GM10847 (cell line): ENCODE results near the gene CD72.
A peak's percentile ranks its signal among the peaks of the same experiment; 100 is the strongest.

Source experiments
- POLR2A ChIP-seq: IDR thresholded peaks from 2 replicates; pipeline ENCODE4 v1.6.1; 2011; ENCODE audit not compliant: insufficient read length; ENCODE audit errors: extremely low read depth

CD72 gene

DNA sequence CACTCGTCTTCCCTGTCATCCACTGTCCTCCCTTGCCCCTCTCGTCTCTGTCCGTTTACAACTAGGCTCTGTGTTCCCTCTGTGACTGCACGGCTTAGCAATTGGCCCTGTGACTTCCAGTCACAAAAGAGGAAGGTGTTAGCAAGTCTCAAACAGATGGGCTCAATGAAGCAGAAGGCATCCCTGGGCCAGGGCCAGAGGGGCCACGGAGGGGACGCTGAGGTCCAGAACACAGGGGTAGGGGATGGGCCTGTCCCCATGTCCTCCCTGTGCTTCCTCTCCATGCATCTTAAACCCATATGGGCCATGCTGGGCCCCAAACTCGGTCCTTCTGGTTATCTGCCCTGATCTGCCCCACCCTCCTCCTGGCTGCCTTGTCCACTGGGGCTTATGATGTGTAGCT is at the start of gene CD72:
Gene CD72, minus strand, starts transcription at position 89 of the 403 bp plus-strand sequence. CDS start 110 bp downstream, outside the sequence.
- TF ChIP-seq POLR2A: no peak

- no peak for TF ChIP-seq POLR2A
Measured at GRCh38 chr9:35667939-35668338, 49.7 kb upstream of the CD72 start.

DNA sequence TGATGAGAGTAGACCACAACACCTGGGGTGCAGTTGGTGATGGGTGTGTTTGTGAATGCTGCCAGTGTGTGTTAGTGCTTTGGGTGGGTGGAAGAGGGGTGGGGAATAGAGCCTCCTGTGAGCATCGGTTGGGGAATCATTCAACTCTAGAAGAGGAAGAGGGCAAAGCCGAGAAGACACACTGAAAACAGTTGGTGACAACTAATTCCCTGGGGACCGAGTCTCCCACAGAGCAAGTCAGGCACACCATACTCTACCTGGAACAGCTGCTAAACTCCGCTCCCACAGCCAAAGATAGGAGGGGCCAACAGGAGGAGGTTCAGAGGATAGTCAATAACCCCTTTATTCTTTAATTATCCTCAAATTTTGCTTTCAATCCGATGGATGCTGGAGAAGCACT is 48.3 kb upstream of the CD72 start:
- TF ChIP-seq POLR2A: no peak

DNA sequence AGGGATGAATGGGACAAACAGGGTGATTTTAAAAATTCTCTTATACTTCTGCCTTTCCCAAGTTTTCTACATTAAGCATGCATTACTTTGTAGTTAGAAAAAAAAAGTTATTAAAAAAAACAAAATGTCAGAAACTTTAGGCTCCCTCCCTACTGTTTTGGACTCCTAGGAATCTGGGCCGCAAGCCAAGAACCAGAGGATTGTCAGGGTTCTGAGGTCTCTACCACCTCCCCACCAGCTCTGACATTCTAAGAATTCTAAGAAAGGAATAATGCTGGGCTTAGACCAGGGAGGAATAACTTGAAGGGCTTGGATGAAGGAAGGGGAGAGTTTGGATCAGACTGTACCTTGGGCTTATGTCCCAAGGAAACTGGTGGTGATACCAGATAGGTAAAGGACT is 47.8 kb upstream of the CD72 start:
- no peak for TF ChIP-seq POLR2A

DNA sequence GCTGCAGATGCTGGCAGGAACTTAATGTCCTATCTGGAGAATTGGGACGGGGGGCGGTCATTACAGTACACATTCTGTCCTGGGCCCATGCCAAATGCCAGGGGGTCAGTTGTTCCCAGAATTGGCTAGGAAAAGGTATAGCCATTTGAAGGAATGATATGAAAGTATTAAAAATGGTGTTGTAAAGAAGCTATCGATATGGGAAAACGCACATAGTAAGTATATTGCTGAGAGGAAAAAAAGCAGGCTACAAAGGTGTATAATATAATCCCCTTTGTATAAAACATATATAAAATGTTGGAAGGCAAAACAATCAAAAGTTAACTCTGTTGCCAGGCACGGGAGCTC is 47.2 kb upstream of the CD72 start:
- TF ChIP-seq POLR2A: no peak

GRCh38 chr9:35664531-35665470 is 46.6 kb upstream of the CD72 start, which contains the start of gene ARHGEF39:
Gene ARHGEF39 (minus strand): TSS chr9:35665195. CDS start chr9:35665169, 26 bp downstream.
- peak; percentile 66 for TF ChIP-seq POLR2A

DNA sequence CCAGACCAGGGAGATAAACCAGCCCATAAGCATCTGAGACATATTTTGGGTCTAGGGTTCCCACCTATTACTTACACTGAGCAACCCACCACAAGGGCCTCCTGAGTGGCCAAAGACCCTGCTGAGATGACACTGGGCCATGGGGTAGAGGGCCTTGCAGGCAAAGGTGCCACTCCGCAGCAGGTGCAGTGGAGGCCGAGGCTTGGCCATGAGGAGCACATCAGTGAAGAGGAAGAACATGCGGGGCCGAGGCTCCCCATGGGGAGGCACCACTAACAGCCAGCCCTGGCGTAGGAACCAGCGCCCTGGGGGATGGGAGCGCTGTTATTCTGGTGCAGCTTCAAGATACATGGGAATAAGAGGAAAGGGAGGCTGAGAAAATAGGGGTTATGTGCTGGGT is 44.2 kb upstream of the CD72 start:
- TF ChIP-seq POLR2A: no peak

DNA sequence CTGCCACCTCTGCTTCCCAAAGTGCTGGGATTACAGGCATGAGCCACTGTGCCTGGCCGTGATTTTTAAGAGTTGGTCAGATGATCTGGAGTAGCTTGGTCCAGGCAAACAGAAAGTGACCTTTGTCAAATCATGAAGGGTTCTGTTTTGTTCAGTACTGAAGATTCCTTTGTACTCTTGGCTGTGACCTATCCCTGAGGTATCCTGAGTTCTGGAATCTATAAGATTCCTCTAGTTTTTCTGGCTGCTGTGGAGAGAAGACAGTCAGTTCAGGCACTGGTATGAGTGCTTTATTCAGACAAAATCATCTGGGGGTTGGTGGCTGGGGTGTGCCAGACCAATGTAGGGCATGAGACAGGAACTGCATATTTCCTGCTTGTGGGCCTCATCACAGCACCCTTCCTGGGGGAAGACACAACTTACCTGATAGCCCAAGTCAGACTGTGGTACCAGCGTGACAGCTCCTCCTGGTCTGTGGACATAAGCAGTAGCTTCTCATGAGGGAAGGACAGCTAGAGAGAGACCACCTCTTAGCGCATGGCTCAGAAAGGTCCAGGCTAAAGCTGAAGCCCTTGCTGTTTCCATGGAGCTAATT is 43.6 kb upstream of the CD72 start:
- TF ChIP-seq POLR2A: no peak

GRCh38 chr9:35660966-35661415 is 42.8 kb upstream of the CD72 start:
- no peak for TF ChIP-seq POLR2A

- TF ChIP-seq POLR2A: no peak
Measured at GRCh38 chr9:35659340-35659739, 41.1 kb upstream of the CD72 start.

DNA sequence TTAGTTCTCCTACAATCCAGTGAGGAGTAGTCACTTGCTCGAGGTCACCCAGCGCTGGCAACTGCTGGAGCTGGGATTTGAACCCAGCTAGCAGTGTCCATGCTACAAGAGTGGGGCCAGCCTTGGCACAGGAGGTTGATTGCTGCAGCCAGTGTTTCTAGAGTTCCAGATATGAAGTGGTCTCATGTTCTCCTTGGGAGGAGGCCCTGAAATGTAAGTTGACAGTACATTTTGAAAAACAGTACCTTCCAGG is 40.7 kb upstream of the CD72 start:
- no peak for TF ChIP-seq POLR2A

GRCh38 chr9:35658137-35658967 is 40.1 kb upstream of the CD72 start, which contains the start of gene CCDC107:
Gene CCDC107 (plus strand): TSS chr9:35658292. CDS start chr9:35658380, 88 bp downstream.
- TF ChIP-seq POLR2A: peak; percentile 89

GRCh38 chr9:35657546-35658136 is 39.4 kb upstream of the CD72 start, which contains the start of gene RMRP:
Gene RMRP (minus strand): TSS chr9:35658019.
- no peak for TF ChIP-seq POLR2A

DNA sequence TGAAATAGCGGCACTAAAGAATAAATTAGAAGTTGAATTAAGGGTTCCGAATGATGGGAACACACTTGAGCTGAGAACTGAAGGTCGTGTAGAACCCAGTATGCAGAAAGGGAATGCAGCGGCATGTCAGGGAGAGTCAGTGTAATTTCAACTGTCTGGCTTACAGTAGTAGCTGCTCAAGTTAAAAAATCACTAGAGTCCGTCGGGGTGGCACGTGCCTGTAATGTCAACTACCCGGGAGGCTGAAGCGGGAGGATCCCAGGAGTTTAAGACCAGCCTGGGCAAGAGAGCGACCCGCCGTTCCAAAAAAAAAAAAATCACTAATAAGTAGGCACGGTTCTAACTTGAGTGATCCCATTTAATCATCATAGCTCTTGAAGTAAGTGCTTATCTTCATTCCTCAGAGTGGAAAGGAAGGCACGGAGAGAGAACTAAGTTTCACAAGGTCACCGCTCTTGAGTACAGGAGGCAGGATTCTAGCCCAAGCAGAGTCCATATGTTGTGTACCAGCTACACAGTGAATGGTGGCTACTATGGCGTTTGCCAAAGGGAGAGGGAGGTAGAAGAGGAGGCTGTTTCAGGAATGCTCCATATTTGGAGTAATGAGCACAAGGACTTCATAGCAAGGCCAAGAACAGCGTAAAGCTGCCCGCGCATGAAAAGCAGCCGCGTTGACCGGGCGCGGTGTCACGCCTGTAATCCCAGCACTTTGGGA is 38.8 kb upstream of the CD72 start:
- TF ChIP-seq POLR2A: no peak
